K562 (cell line): Measurements from ENCODE around the gene METAP1D. TPM values are rescaled to one million over a fixed set of nuclear protein-coding genes. Genes with fewer than 3 reads are reported as not detected.

Experiments used
- ETV1 ChIP-seq: fragments of 450-650 bp; conservative IDR thresholded peaks from 2 replicates; pipeline ENCODE4 v1.6.1; 2016; ENCODE audit warnings: missing genetic modification characterization, control low read depth, low read depth, missing compliant biosample characterization
- FUS ChIP-seq: fragments of 200-400 bp; formaldehyde crosslinking; optimal IDR thresholded peaks from 2 replicates; pipeline ENCODE3; 2017; ENCODE audit warnings: low read depth, low read length
- HMG20B ChIP-seq: fragments of 250-450 bp; sonication (Bioruptor Pico); IDR thresholded peaks from 2 replicates; pipeline ENCODE4 v1.5.0; 2021; ENCODE audit warnings: mild to moderate bottlenecking
- JUN ChIP-seq, 2 experiments: sonication (generic) in 1 of 2; formaldehyde crosslinking in 1 of 2; IDR thresholded peaks; 2 replicates each; pipeline versions ENCODE4 v1.6.1 to v1.8.0; 2012 to 2022; ENCODE audit warnings: borderline replicate concordance in 2 of 2, mild to moderate bottlenecking in 2 of 2, improper control_type of control experiment in 1 of 2, low read depth in 1 of 2, low read length in 1 of 2, missing genetic modification reagents in 1 of 2
- KLF13 ChIP-seq: fragments of 450-650 bp; IDR thresholded peaks from 2 replicates; pipeline ENCODE4 v1.6.1; 2016; ENCODE audit warnings: missing genetic modification characterization, low read depth, mild to moderate bottlenecking, missing compliant biosample characterization, moderate library complexity, borderline replicate concordance
- RBM39 ChIP-seq: fragments of 200-400 bp; formaldehyde crosslinking; optimal IDR thresholded peaks from 2 replicates; pipeline ENCODE3; 2018; ENCODE audit warnings: low read depth, low read length
- SIX5 ChIP-seq, 2 experiments: IDR thresholded peaks; 2 replicates each; pipeline ENCODE4 v1.6.1; 2011; ENCODE audit warnings: low read length in 2 of 2, borderline replicate concordance in 1 of 2, low read depth in 1 of 2, mild to moderate bottlenecking in 1 of 2, moderate library complexity in 1 of 2; ENCODE audit not compliant: insufficient read depth in 1 of 2
- ZNF175 ChIP-seq: fragments of 200-800 bp; sonication (Bioruptor generic); IDR thresholded peaks from 2 replicates; pipeline ENCODE4 v1.6.1; 2016; ENCODE audit warnings: low read depth, mild to moderate bottlenecking, missing genetic modification characterization, missing compliant biosample characterization
- ZNF324 ChIP-seq: fragments of 250-450 bp; sonication (Bioruptor Pico); IDR thresholded peaks from 2 replicates; pipeline ENCODE4 v1.4.0; 2020; ENCODE audit warnings: mild to moderate bottlenecking
- ZNF766 ChIP-seq: fragments of 200-800 bp; sonication (Bioruptor generic); conservative IDR thresholded peaks from 2 replicates; pipeline ENCODE4 v1.6.1; 2016; ENCODE audit warnings: missing genetic modification characterization, missing compliant biosample characterization
- polyA plus RNA-seq, 8 experiments: library from polyadenylated mRNA; depleted of rRNA in 4 of 8; stranded (reverse) in 5 of 8; unstranded in 3 of 8; fragments of >200 nt; fragmentation: Nextera tagmentation in 2 of 8; fragmentation: Illumina TruSeq in 1 of 8; extraction: Ambion mirVana in 2 of 8; extraction: Trizol in 1 of 8; gene quantifications; 2 replicates each; pipeline versions ENCODE4 v1.2.1 to v1.2.3, GENCODE V29; 2011 to 2014; ENCODE audit warnings: inconsistent platforms in 1 of 8, missing spikeins in 1 of 8
- total RNA-seq, 7 experiments: library from RNA; depleted of rRNA in 6 of 7; stranded (reverse); fragments of >200 nt in 6 of 7; fragmentation: Illumina TruSeq in 2 of 7; extraction: Trizol in 2 of 7; gene quantifications; 2 replicates each; pipeline versions ENCODE4 v1.2.1 to v1.2.3, GENCODE V29; 2011 to 2021; ENCODE audit warnings: low replicate concordance in 1 of 7
- TF ChIP-seq, protein P1 (sequence below): fragments of 250-450 bp; sonication (Bioruptor Pico); IDR thresholded peaks from 2 replicates; pipeline ENCODE4 v1.8.0; 2022; ENCODE audit warnings: moderate library complexity, mild to moderate bottlenecking, inconsistent platforms
- TF ChIP-seq, protein P2 (sequence below): fragments of 450-650 bp; IDR thresholded peaks from 2 replicates; pipeline ENCODE4 v1.6.1; 2014; ENCODE audit warnings: low read depth, mild to moderate bottlenecking, moderate library complexity, borderline replicate concordance
- TF ChIP-seq, protein P3 (sequence below): fragments of 250-450 bp; sonication (Bioruptor Pico); IDR thresholded peaks from 2 replicates; pipeline ENCODE4 v1.6.1; 2021; ENCODE audit warnings: mild to moderate bottlenecking
- TF ChIP-seq, protein P4 (sequence below): sonication (generic); formaldehyde crosslinking; IDR thresholded peaks from 2 replicates; pipeline ENCODE4 v1.8.0; 2023; ENCODE audit warnings: missing genetic modification reagents, mild to moderate bottlenecking, borderline replicate concordance

The METAP1D gene
- total and polyA plus RNA-seq, 9 of the 15 experiments (the other 6 are each of a cell fraction or from before 2014, with no cell fraction given) = 8.0 to 23.4 (median 15.7) TPM

DNA sequence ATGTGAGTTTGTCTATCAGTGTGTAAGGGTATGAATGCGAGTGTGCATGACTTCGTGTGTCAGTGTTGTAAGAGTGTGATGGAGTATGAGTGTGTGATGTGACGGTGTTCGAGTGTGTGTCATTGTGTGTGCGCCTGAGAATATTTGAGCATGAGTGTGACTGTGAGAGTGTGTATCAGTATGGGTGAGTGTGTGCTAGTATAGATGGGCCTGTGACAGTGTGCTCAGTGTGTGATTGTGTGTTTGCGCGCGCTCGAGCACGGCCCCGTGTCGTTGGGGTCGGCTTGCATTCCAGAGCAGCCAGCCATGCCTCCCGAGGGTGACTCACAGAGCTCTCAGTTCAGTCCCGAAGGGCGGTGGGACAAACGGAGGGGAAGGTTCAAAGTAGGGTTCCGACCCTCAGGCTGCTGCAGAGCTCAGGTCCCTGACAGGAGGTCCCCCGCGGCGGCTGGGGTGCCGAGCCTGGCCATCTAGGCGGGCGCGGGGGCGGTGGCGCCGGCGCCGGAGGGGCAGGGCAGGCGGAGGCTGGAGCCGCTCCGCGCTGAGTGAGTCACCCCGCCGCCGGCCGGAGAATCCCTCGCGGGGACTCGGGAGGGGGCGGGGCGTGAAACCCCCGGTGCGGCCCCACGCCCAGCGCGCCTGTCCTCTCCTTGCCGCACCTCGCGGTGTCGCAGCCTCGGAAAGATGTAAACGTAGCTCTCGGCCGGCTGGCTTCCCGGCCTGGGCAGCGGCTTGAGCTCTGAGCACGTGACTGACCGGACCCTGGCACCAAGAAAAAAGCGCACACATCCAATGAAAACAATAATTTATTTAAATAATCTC is 99.1 kb downstream of the METAP1D start (continued):
- TF ChIP-seq JUN (IDR thresholded peaks at IDR 0.05; ENCODE audit: borderline replicate concordance, low read depth, low read length) (peak; percentile 88), JUN (CRISPR knock-in tag; IDR thresholded peaks at IDR 0.05; ENCODE audit: borderline replicate concordance) (no peak), ZNF324 (CRISPR knock-in tag) (no peak), ETV1 (no peak; the same call in 1 of the 2 replicates), ZNF175 (CRISPR knock-in tag) (peak; percentile 69; the same call in 1 of the 2 replicates), ZNF766 (CRISPR knock-in tag) (no peak), RBM39 (no peak), KLF13 (tag) (peak; percentile 60; the same call in 1 of the 2 replicates), FUS (peak; percentile 89), HMG20B (CRISPR knock-in tag) (no peak), SIX5 (IDR thresholded peaks at IDR 0.05; ENCODE audit: borderline replicate concordance in 1 of 2, insufficient read depth in 1 of 2, low read depth in 1 of 2, low read length in 2 of 2) (no peak)
- TF ChIP-seq, protein P1, sequence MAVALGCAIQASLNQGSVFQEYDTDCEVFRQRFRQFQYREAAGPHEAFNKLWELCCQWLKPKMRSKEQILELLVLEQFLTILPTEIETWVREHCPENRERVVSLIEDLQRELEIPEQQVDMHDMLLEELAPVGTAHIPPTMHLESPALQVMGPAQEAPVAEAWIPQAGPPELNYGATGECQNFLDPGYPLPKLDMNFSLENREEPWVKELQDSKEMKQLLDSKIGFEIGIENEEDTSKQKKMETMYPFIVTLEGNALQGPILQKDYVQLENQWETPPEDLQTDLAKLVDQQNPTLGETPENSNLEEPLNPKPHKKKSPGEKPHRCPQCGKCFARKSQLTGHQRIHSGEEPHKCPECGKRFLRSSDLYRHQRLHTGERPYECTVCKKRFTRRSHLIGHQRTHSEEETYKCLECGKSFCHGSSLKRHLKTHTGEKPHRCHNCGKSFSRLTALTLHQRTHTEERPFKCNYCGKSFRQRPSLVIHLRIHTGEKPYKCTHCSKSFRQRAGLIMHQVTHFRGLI = no peak
- TF ChIP-seq, protein P2, sequence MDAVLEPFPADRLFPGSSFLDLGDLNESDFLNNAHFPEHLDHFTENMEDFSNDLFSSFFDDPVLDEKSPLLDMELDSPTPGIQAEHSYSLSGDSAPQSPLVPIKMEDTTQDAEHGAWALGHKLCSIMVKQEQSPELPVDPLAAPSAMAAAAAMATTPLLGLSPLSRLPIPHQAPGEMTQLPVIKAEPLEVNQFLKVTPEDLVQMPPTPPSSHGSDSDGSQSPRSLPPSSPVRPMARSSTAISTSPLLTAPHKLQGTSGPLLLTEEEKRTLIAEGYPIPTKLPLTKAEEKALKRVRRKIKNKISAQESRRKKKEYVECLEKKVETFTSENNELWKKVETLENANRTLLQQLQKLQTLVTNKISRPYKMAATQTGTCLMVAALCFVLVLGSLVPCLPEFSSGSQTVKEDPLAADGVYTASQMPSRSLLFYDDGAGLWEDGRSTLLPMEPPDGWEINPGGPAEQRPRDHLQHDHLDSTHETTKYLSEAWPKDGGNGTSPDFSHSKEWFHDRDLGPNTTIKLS = peak; percentile 64; the same call in 1 of the 2 replicates
- TF ChIP-seq, protein P3, sequence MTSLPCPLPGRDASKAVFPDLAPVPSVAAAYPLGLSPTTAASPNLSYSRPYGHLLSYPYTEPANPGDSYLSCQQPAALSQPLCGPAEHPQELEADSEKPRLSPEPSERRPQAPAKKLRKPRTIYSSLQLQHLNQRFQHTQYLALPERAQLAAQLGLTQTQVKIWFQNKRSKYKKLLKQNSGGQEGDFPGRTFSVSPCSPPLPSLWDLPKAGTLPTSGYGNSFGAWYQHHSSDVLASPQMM (CRISPR knock-in tag) = no peak
- TF ChIP-seq, protein P4, sequence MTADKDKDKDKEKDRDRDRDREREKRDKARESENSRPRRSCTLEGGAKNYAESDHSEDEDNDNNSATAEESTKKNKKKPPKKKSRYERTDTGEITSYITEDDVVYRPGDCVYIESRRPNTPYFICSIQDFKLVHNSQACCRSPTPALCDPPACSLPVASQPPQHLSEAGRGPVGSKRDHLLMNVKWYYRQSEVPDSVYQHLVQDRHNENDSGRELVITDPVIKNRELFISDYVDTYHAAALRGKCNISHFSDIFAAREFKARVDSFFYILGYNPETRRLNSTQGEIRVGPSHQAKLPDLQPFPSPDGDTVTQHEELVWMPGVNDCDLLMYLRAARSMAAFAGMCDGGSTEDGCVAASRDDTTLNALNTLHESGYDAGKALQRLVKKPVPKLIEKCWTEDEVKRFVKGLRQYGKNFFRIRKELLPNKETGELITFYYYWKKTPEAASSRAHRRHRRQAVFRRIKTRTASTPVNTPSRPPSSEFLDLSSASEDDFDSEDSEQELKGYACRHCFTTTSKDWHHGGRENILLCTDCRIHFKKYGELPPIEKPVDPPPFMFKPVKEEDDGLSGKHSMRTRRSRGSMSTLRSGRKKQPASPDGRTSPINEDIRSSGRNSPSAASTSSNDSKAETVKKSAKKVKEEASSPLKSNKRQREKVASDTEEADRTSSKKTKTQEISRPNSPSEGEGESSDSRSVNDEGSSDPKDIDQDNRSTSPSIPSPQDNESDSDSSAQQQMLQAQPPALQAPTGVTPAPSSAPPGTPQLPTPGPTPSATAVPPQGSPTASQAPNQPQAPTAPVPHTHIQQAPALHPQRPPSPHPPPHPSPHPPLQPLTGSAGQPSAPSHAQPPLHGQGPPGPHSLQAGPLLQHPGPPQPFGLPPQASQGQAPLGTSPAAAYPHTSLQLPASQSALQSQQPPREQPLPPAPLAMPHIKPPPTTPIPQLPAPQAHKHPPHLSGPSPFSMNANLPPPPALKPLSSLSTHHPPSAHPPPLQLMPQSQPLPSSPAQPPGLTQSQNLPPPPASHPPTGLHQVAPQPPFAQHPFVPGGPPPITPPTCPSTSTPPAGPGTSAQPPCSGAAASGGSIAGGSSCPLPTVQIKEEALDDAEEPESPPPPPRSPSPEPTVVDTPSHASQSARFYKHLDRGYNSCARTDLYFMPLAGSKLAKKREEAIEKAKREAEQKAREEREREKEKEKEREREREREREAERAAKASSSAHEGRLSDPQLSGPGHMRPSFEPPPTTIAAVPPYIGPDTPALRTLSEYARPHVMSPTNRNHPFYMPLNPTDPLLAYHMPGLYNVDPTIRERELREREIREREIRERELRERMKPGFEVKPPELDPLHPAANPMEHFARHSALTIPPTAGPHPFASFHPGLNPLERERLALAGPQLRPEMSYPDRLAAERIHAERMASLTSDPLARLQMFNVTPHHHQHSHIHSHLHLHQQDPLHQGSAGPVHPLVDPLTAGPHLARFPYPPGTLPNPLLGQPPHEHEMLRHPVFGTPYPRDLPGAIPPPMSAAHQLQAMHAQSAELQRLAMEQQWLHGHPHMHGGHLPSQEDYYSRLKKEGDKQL = no peak
